Uterus (tissue), 4 donors: ENCODE measurements around the gene CCDC194. TPM values are rescaled to one million over a fixed set of nuclear protein-coding genes. Genes with fewer than 3 reads are reported as not detected.
"Not testable (repeated sequence)": the region's sequence is repeated elsewhere in the genome, so short reads cannot be mapped to it uniquely, and the experiment has no call there.

ENCODE experiments used
- DNase-seq, 2 donors: peaks; one replicate each; pipeline ENCODE4 v3.0.0-alpha.2; 2019 to 2020
- H3K27ac ChIP-seq, 2 donors: fragments of 200-600 bp; sonication (generic); 1 replicate in 1 of 2; 2 replicates in 1 of 2; pipeline ENCODE4 v1.5.1; 2016 to 2018
- H3K27me3 ChIP-seq, 2 donors: fragments of 200-600 bp; sonication (generic); one replicate each; pipeline ENCODE4 v1.5.1; 2018 to 2019; ENCODE audit warnings: control low read depth in 1 of 2
- H3K36me3 ChIP-seq, 2 donors: fragments of 200-600 bp; sonication (generic); one replicate each; pipeline ENCODE4 v1.5.1; 2019; ENCODE audit warnings: control low read depth in 1 of 2
- H3K4me1 ChIP-seq, 2 donors: fragments of 200-600 bp; sonication (generic); one replicate each; pipeline ENCODE4 v1.5.1; 2018 to 2019; ENCODE audit warnings: control low read depth in 1 of 2
- H3K4me3 ChIP-seq, 2 donors: fragments of 200-600 bp; sonication (generic); 1 replicate in 1 of 2; 2 replicates in 1 of 2; pipeline ENCODE4 v1.5.1; 2018 to 2019; ENCODE audit warnings: mild to moderate bottlenecking in 1 of 2
- H3K9me3 ChIP-seq, 2 donors: fragments of 200-600 bp; sonication (generic); one replicate each; pipeline ENCODE4 v1.5.1; 2019; ENCODE audit warnings: control low read depth in 1 of 2
- POLR2A ChIP-seq, 2 donors: fragments of 450-650 bp; IDR thresholded peaks; one replicate each; pipeline ENCODE4 v1.6.1; 2016; ENCODE audit warnings: antibody characterized with exemption in 2 of 2, mild to moderate bottlenecking in 1 of 2, moderate library complexity in 1 of 2
- intact Hi-C: fragments of 100-400 bp; cut with DNase I; formaldehyde crosslinking; loops from one replicate; pipeline ENCODE4 v1.15.1; 2023; ENCODE audit warnings: low total_unique reads
- total RNA-seq, 4 donors: library from RNA; depleted of rRNA in 3 of 4; stranded (reverse); fragments of >200 nt in 3 of 4; gene quantifications; one replicate each; pipeline versions ENCODE4 v1.1.0 to v1.2.4, GENCODE V29; 2014 to 2023
- TF ChIP-seq, protein P1 (sequence below), 4 experiments: fragments of 200-600 bp in 2 of 4; fragments of 450-650 bp in 2 of 4; sonication (generic) in 2 of 4; IDR thresholded peaks; one replicate each; pipeline ENCODE4 v1.5.1; 2016 to 2019; ENCODE audit warnings: antibody characterized with exemption in 4 of 4, mild to moderate bottlenecking in 2 of 4, moderate library complexity in 1 of 4
- donor health status: DM: yes; HTN: yes; CAD: no.

Gene CCDC194
- total RNA-seq, 4 donors from 2014 or later: 2.5 TPM; not detected in 3

DNA sequence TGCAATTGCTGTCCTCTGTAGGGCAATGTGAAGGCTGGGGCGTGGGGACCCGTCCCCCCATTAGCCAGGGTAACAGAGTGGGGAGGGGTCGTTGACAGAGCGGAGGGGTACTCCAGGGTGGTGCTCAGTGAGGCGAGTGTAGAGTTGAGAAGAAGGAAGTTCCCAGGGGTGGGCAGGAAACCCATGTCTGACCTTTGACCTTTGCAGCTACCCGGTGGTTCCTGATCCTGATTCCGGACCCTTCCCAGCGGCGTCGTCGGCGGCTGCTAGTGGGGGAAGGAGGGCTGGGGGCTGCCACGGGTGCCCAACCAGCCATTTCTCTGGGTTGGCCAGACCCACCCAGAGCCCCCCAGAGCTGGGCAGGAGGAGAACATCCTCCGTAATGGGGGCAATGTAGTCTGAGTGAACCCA, 14.8 kb downstream of the CCDC194 start:
- no peak for DNase-seq
- H3K36me3 ChIP-seq: no peaks in the 10 kb centered on the region
- no peaks in the 10 kb centered on the region for H3K4me1 ChIP-seq
- intact Hi-C loops: no loop called here
- H3K9me3 ChIP-seq: no peaks in the 10 kb centered on the region
- H3K27me3 ChIP-seq: no peaks in the 10 kb centered on the region
- H3K4me3 ChIP-seq: no peak overlapping the region
- no peak for TF ChIP-seq POLR2A (IDR thresholded peaks at IDR 0.05)
- TF ChIP-seq, protein P1, sequence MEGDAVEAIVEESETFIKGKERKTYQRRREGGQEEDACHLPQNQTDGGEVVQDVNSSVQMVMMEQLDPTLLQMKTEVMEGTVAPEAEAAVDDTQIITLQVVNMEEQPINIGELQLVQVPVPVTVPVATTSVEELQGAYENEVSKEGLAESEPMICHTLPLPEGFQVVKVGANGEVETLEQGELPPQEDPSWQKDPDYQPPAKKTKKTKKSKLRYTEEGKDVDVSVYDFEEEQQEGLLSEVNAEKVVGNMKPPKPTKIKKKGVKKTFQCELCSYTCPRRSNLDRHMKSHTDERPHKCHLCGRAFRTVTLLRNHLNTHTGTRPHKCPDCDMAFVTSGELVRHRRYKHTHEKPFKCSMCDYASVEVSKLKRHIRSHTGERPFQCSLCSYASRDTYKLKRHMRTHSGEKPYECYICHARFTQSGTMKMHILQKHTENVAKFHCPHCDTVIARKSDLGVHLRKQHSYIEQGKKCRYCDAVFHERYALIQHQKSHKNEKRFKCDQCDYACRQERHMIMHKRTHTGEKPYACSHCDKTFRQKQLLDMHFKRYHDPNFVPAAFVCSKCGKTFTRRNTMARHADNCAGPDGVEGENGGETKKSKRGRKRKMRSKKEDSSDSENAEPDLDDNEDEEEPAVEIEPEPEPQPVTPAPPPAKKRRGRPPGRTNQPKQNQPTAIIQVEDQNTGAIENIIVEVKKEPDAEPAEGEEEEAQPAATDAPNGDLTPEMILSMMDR (IDR thresholded peaks at IDR 0.05): no peak
- peak overlapping the region in 1 of 2 donors; percentile 10 for H3K27ac ChIP-seq

DNA sequence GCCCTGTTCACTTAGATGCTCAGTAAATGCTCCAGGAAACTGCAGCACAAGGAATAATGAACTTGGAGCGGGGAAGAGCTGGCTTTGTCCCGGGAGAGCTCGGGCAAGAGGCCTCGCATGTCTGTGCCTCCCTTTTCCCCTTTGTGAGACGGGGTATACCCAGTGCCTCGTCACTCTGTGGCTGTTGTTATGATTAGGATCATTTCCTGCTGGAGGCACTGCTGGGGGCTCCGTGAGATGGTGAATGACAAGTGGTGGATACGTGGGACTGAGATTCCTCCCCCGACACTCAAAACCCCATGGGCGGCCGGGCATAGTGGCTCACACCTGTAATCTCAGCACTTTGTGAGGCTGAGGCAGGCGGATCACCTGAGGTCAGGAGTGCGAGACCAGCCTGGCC, 15.7 kb downstream of the CCDC194 start:
- Histone ChIP-seq H3K36me3 (no peaks in the 10 kb centered on the region), H3K9me3 (no peaks in the 10 kb centered on the region), H3K4me1 (no peaks in the 10 kb centered on the region), H3K27me3 (no peaks in the 10 kb centered on the region), H3K4me3 (no peak overlapping the region), H3K27ac (peak overlapping the region in 1 of 2 donors; percentile 63)
- intact Hi-C loops: no loop called here
- TF ChIP-seq, protein P1 (IDR thresholded peaks at IDR 0.05): no peak
- TF ChIP-seq POLR2A (IDR thresholded peaks at IDR 0.05): no peak
- DNase-seq: no peak

DNA sequence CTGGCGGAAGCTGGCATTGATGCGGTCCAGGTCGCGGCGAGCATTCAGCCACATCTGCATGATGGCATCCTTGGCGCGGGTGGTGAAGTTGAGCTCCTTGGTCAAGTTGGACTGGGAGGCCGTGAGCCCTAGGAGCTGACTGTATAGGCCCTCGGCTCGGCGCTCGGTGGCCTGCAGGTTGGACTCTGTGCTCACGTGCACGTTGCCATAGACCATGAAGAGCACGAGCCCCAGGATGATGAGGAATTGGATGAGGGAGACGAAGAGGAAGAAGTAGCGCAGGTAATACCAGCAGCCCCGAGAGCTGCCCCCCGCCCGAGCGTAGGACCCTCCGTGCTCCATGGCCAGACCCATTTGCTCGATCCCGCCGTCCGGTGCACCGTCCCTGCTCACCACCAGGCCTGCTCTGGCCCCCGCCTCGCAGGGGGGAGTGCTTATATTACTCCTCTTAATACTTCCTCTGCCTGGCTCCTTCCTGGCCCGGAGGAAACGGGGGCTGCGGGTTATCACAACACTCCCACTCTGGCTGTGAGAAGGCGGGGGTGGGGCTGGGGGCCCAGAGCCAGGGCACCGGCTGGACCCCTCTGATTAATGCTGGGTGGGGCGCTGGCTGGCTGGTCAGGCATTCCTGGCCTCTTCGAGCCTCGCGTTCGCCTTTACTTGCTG, 16.9 kb downstream of the CCDC194 start, which contains the start of gene PLVAP:
Gene PLVAP, minus strand, starts transcription at position 408 of the 666 bp plus-strand sequence. Its CDS starts 54 bp downstream, at position 354.
- H3K9me3 ChIP-seq: no peaks in the 10 kb centered on the region
- intact Hi-C loops: no loop called here
- TF ChIP-seq POLR2A (IDR thresholded peaks at IDR 0.05): no peak
- TF ChIP-seq, protein P1 (IDR thresholded peaks at IDR 0.05): no peak
- peak within 1 kb of the TSS in 1 of 2 donors; percentile 13 for H3K4me3 ChIP-seq
- H3K4me1 ChIP-seq: no peaks in the 10 kb centered on the region
- peak within 1 kb of the TSS in 1 of 2 donors; percentile 63 for H3K27ac ChIP-seq
- no peaks in the 10 kb centered on the region for H3K27me3 ChIP-seq
- DNase-seq: peak in 1 of 2 donors; percentile 49
- H3K36me3 ChIP-seq: no peaks in the 10 kb centered on the region

DNA sequence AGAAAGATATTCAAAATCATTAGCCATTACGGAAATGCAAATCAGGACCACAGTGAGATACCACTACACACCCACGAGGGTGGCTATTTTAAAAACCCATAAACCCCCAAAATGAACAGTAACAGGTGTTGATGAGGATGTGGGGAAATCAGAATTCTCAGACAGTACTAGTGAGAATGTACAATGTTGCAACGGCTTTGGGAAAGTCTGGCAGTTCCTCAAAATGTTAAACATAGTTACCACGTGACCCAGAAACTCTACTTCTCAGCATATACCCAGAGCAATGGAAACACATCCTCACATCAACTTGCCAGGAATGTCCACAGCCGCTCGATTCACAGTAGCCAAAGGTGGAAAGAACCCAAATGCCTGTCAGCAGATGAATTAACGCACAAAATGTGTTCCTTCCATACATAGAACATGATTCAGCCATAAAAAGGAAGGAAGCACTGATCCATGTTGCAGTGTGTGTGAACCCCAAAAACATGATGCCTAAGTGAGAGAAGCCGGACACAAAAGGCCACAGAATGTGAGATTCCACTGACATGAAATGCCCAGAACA, 23.9 kb downstream of the CCDC194 start:
- no peaks in the 10 kb centered on the region for H3K9me3 ChIP-seq
- TF ChIP-seq, protein P1 (IDR thresholded peaks at IDR 0.05): no peak
- no peak for TF ChIP-seq POLR2A (IDR thresholded peaks at IDR 0.05)
- no peaks in the 10 kb centered on the region for H3K4me1 ChIP-seq
- no peak overlapping the region for H3K4me3 ChIP-seq
- no peaks in the 10 kb centered on the region for H3K36me3 ChIP-seq
- intact Hi-C loops: no loop called here
- H3K27ac ChIP-seq: no peak overlapping the region
- no peak for DNase-seq
- no peaks in the 10 kb centered on the region for H3K27me3 ChIP-seq

DNA sequence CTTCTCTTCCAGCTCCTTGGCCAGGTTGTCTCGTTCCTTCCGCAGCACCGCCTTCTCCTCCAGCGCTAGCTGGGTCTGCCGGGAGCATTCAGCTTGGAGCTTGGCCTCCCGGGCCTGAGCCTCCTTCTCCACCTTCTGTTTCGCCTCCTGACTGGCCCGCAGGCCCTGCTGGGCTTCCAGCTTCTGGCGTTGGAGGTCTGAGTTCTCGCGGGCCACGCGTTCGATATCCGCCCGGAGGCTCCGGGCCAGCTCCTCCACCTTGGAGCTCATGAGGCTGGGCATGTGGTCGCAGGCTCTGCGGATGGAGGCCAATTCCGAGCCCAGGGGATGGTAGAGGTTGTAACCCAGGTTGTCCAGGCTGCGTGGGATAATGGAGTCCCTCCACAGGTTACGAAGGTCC, 28.6 kb downstream of the CCDC194 start:
- Histone ChIP-seq H3K4me1 (no peaks in the 10 kb centered on the region), H3K27ac (no peak overlapping the region), H3K27me3 (no peaks in the 10 kb centered on the region), H3K36me3 (no peaks in the 10 kb centered on the region), H3K4me3 (no peak overlapping the region), H3K9me3 (no peaks in the 10 kb centered on the region)
- intact Hi-C loops: no loop called here
- TF ChIP-seq, protein P1 (IDR thresholded peaks at IDR 0.05): no peak
- no peak for TF ChIP-seq POLR2A (IDR thresholded peaks at IDR 0.05)
- DNase-seq: no peak

DNA sequence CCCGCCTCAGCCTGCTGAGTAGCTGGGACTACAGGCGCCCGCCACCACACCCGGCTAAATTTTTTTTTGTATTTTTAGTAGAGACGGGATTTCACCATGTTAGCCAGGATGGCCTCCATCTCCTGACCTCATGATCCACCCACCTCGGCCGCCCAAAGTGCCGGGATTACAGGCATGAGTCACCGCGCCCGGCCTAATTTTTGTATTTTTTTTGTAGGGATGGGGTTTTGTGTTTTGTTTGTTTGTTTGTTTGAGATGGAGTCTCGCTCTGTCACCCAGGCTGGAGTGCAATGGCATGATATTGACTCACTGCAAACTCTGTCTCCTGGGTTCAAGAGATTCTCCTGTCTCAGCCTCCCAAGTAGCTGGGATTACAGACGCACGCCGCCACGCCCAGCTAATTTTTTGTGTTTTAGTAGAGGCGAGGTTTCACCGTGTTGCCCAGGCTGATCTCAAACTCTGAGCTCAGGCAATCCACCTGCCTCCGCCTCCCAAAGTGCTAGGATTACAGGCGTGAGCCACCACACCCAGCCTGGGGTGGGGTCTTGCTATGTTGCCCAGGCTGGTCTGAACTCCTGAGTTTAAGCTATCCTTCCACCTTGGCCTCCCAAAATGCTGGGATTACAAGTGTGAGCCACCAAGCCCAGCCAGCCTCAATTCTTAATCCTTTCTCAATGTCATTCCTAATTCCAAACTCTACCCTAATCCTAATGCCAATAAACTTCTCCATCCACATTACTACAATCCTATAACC, 30.0 kb downstream of the CCDC194 start:
- H3K4me1 ChIP-seq, intact Hi-C loops, H3K27ac ChIP-seq: not testable (repeated sequence)

More for the DNA sequence above, 30.0 kb downstream of the CCDC194 start:
- not testable (repeated sequence) for H3K36me3 ChIP-seq, H3K27me3 ChIP-seq, DNase-seq, H3K9me3 ChIP-seq, H3K4me3 ChIP-seq
